ENCODE data around the gene KRT85.
A peak's percentile ranks its signal among the peaks of the same experiment; 100 is the strongest.

Gene KRT85

GRCh38 chr12:52323001-52323400, 44.3 kb downstream of the KRT85 start:
- no peak for DNase-seq

- DNase-seq = no peak
These were observed 45.2 kb downstream of the KRT85 start for GRCh38 chr12:52322069-52322468.

- DNase-seq = no peak
These were observed 45.9 kb downstream of the KRT85 start for GRCh38 chr12:52321418-52321817.

GRCh38 chr12:52320784-52321400, 46.4 kb downstream of the KRT85 start, which contains the start of gene KRT83:
Gene KRT83 (minus strand): TSS chr12:52321398. CDS start chr12:52321335, 63 bp downstream.
- no peak for DNase-seq

GRCh38 chr12:52319097-52319496, 48.2 kb downstream of the KRT85 start:
- DNase-seq = no peak

- no peak for DNase-seq
These were observed 48.9 kb downstream of the KRT85 start for GRCh38 chr12:52318241-52318990.

GRCh38 chr12:52317468-52318052, 49.7 kb downstream of the KRT85 start:
- no peak for DNase-seq

GRCh38 chr12:52316701-52317100, 50.6 kb downstream of the KRT85 start:
- DNase-seq = no peak

GRCh38 chr12:52316290-52316689, 51.0 kb downstream of the KRT85 start:
- DNase-seq = no peak

GRCh38 chr12:52315721-52316120, 51.6 kb downstream of the KRT85 start:
- DNase-seq = peak; percentile 36

GRCh38 chr12:52314511-52314910, 52.8 kb downstream of the KRT85 start:
- no peak for DNase-seq

GRCh38 chr12:52313926-52314325, 53.4 kb downstream of the KRT85 start:
- DNase-seq = no peak

GRCh38 chr12:52313461-52313860, 53.8 kb downstream of the KRT85 start:
- no peak for DNase-seq

GRCh38 chr12:52312086-52312485, 55.2 kb downstream of the KRT85 start:
- no peak for DNase-seq

- no peak for DNase-seq
These were observed 56.0 kb downstream of the KRT85 start for GRCh38 chr12:52311285-52311648.

- DNase-seq = no peak
These were observed 56.5 kb downstream of the KRT85 start for GRCh38 chr12:52310622-52311284.

Data from stimulated activated CD4-positive, alpha-beta T cell treated with anti-CD3 and anti-CD28 coated beads, Interleukin-4, amount 100 ng/mL, for 1 hour (primary cell).